HEK293 (cell line): ENCODE results near the gene COMMD10.

ENCODE experiments used
- CTCF ChIA-PET: fragments of 350-600 bp; formaldehyde crosslinking; extraction: SDS; loops from one replicate; lab custom pipeline; 2021; ENCODE audit warnings: antibody characterized with exemption; lab: Yijun Ruan, JAX
- POLR2A ChIA-PET: fragments of 300-600 bp; formaldehyde crosslinking; extraction: SDS; loops from one replicate; lab custom pipeline; 2020; ENCODE audit warnings: antibody characterized with exemption, inconsistent platforms; lab: Yijun Ruan, JAX
- H3K27ac ChIP-seq: fragments of 200-500 bp; sonication (Bioruptor generic); 2 replicates; pipeline ENCODE4 v1.5.1; 2014; ENCODE audit warnings: low read depth, low read length, control low read depth, inconsistent platforms; ENCODE audit errors: extremely low read depth
- H3K36me3 ChIP-seq, 2 experiments: fragments of 200-500 bp in 1 of 2; sonication (Bioruptor generic) in 1 of 2; 1 replicate in 1 of 2; 2 replicates in 1 of 2; pipeline ENCODE4 v1.5.1; 2014 to 2017; ENCODE audit warnings: inconsistent platforms in 2 of 2, low read length in 2 of 2; ENCODE audit not compliant: control insufficient read depth in 2 of 2, insufficient read depth in 1 of 2
- H3K4me1 ChIP-seq: fragments of 200-500 bp; sonication (Bioruptor generic); 2 replicates; pipeline ENCODE4 v1.5.1; 2014; ENCODE audit warnings: mild to moderate bottlenecking, low read length, inconsistent platforms; ENCODE audit not compliant: control insufficient read depth, insufficient read depth
- H3K4me3 ChIP-seq: 2 replicates; pipeline ENCODE4 v1.5.1; 2011; ENCODE audit warnings: low read depth, mild to moderate bottlenecking, control low read depth, low read length, moderate library complexity
- H3K9me3 ChIP-seq: fragments of 200-500 bp; sonication (Bioruptor generic); 2 replicates; pipeline ENCODE4 v1.5.1; 2014; ENCODE audit warnings: low read depth, low read length, inconsistent platforms; ENCODE audit not compliant: control insufficient read depth, insufficient read depth
- BCL11B ChIP-seq: fragments of 450-650 bp; formaldehyde crosslinking; IDR thresholded peaks from 2 replicates; pipeline ENCODE4 v1.5.1; 2016; ENCODE audit warnings: low read depth, missing biosample characterization, missing genetic modification characterization
- FEZF1 ChIP-seq: fragments of 450-650 bp; formaldehyde crosslinking; IDR thresholded peaks from 2 replicates; pipeline ENCODE4 v1.5.1; 2016; ENCODE audit warnings: missing biosample characterization, missing genetic modification characterization
- HOXA7 ChIP-seq: sonication (generic); formaldehyde crosslinking; IDR thresholded peaks from 2 replicates; pipeline ENCODE4 v1.8.1; 2022; ENCODE audit warnings: missing genetic modification reagents, borderline replicate concordance
- WT1 ChIP-seq: fragments of 450-650 bp; formaldehyde crosslinking; IDR thresholded peaks from 2 replicates; pipeline ENCODE4 v1.5.1; 2016; ENCODE audit warnings: missing biosample characterization, missing genetic modification characterization
- YY2 ChIP-seq: fragments of 450-650 bp; formaldehyde crosslinking; IDR thresholded peaks from 2 replicates; pipeline ENCODE4 v1.5.1; 2016; ENCODE audit warnings: missing biosample characterization, missing genetic modification characterization
- ZFP37 ChIP-seq: fragments of 450-650 bp; formaldehyde crosslinking; IDR thresholded peaks from 2 replicates; pipeline ENCODE4 v1.5.1; 2016; ENCODE audit warnings: missing biosample characterization, missing genetic modification characterization
- ZNF10 ChIP-seq: fragments of 450-650 bp; formaldehyde crosslinking; IDR thresholded peaks from 2 replicates; pipeline ENCODE4 v1.5.1; 2017; ENCODE audit warnings: missing biosample characterization, missing genetic modification characterization
- ZNF132 ChIP-seq: fragments of 450-650 bp; formaldehyde crosslinking; IDR thresholded peaks from 2 replicates; pipeline ENCODE4 v1.5.1; 2017; ENCODE audit warnings: missing biosample characterization, missing genetic modification characterization, borderline replicate concordance
- ZNF157 ChIP-seq: fragments of 450-650 bp; formaldehyde crosslinking; IDR thresholded peaks from 2 replicates; pipeline ENCODE4 v1.5.1; 2016; ENCODE audit warnings: missing biosample characterization, missing genetic modification characterization
- ZNF223 ChIP-seq: fragments of 450-650 bp; formaldehyde crosslinking; IDR thresholded peaks from 2 replicates; pipeline ENCODE4 v1.5.1; 2016; ENCODE audit warnings: missing biosample characterization, missing genetic modification characterization
- ZNF266 ChIP-seq: fragments of 450-650 bp; formaldehyde crosslinking; IDR thresholded peaks from 2 replicates; pipeline ENCODE4 v1.5.1; 2016; ENCODE audit warnings: missing biosample characterization, missing genetic modification characterization, low read depth
- ZNF292 ChIP-seq: fragments of 450-650 bp; formaldehyde crosslinking; IDR thresholded peaks from 2 replicates; pipeline ENCODE4 v1.5.1; 2016; ENCODE audit warnings: low read depth, missing biosample characterization, missing genetic modification characterization, borderline replicate concordance
- ZNF366 ChIP-seq: fragments of 450-650 bp; formaldehyde crosslinking; conservative IDR thresholded peaks from 2 replicates; pipeline ENCODE4 v1.5.1; 2016; ENCODE audit warnings: missing biosample characterization, missing genetic modification characterization
- ZNF561 ChIP-seq: fragments of 450-650 bp; IDR thresholded peaks from 2 replicates; pipeline ENCODE4 v1.5.1; 2018; ENCODE audit warnings: missing biosample characterization, missing genetic modification characterization, borderline replicate concordance
- ZNF660 ChIP-seq: fragments of 450-650 bp; IDR thresholded peaks from 2 replicates; pipeline ENCODE4 v1.5.1; 2018; ENCODE audit warnings: missing biosample characterization, mild to moderate bottlenecking, missing genetic modification characterization
- ZNF670 ChIP-seq: fragments of 450-650 bp; formaldehyde crosslinking; IDR thresholded peaks from 2 replicates; pipeline ENCODE4 v1.5.1; 2016; ENCODE audit warnings: missing biosample characterization, missing genetic modification characterization, low read depth
- ZNF785 ChIP-seq: fragments of 450-650 bp; formaldehyde crosslinking; IDR thresholded peaks from 2 replicates; pipeline ENCODE4 v1.5.1; 2016; ENCODE audit warnings: missing biosample characterization, missing genetic modification characterization
- ZXDB ChIP-seq: fragments of 450-650 bp; formaldehyde crosslinking; IDR thresholded peaks from 2 replicates; pipeline ENCODE4 v1.5.1; 2016; ENCODE audit warnings: missing biosample characterization, missing genetic modification characterization
- TF ChIP-seq, protein P1 (sequence below): fragments of 450-650 bp; formaldehyde crosslinking; IDR thresholded peaks from 2 replicates; pipeline ENCODE4 v1.5.1; 2016; ENCODE audit warnings: missing biosample characterization, missing genetic modification characterization
- TF ChIP-seq, protein P2 (sequence below): fragments of 450-650 bp; formaldehyde crosslinking; IDR thresholded peaks from 2 replicates; pipeline ENCODE4 v1.5.1; 2016; ENCODE audit warnings: missing biosample characterization, missing genetic modification characterization
- TF ChIP-seq, protein P3 (sequence below): fragments of 450-650 bp; formaldehyde crosslinking; IDR thresholded peaks from 2 replicates; pipeline ENCODE4 v1.5.1; 2016; ENCODE audit warnings: missing biosample characterization, missing genetic modification characterization
- TF ChIP-seq, protein P4 (sequence below): sonication (generic); formaldehyde crosslinking; IDR thresholded peaks from 2 replicates; pipeline ENCODE4 v1.8.1; 2022; ENCODE audit warnings: mild to moderate bottlenecking, moderate library complexity, missing genetic modification reagents
- TF ChIP-seq, protein P5 (sequence below): fragments of 450-650 bp; formaldehyde crosslinking; IDR thresholded peaks from 2 replicates; pipeline ENCODE4 v1.5.1; 2016; ENCODE audit warnings: missing biosample characterization, missing genetic modification characterization, low read depth
- TF ChIP-seq, protein P6 (sequence below): fragments of 450-650 bp; formaldehyde crosslinking; IDR thresholded peaks from 2 replicates; pipeline ENCODE4 v1.5.1; 2016; ENCODE audit warnings: missing biosample characterization, missing genetic modification characterization
- TF ChIP-seq, protein P7 (sequence below): fragments of 450-650 bp; formaldehyde crosslinking; IDR thresholded peaks from 2 replicates; pipeline ENCODE4 v1.5.1; 2017; ENCODE audit warnings: missing biosample characterization, missing genetic modification characterization

COMMD10 gene

DNA sequence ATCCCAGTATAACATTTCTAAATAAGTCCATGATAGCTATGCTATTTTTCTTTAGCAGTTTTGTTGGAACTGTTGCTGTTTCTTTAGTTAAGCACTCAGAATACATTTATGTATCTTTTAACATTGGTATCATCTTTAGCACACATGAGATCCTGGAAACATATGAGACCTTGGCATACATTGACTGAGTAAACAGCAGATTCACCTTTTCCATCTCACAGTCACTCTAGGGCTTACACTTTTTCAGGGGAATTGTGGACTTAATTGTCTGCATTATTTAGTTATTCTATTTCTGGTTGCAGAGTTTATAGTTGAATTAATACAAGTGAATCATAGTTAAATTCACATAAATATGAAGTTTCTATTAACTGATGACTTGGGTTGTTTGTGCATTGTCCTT is 70.1 kb downstream of the COMMD10 start:
- CTCF ChIA-PET = no interaction called here
- TF ChIP-seq, protein P1, sequence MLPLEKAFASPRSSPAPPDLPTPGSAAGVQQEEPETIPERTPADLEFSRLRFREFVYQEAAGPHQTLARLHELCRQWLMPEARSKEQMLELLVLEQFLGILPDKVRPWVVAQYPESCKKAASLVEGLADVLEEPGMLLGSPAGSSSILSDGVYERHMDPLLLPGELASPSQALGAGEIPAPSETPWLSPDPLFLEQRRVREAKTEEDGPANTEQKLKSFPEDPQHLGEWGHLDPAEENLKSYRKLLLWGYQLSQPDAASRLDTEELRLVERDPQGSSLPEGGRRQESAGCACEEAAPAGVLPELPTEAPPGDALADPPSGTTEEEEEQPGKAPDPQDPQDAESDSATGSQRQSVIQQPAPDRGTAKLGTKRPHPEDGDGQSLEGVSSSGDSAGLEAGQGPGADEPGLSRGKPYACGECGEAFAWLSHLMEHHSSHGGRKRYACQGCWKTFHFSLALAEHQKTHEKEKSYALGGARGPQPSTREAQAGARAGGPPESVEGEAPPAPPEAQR = no peak
- no peak for TF ChIP-seq ZFP37 (tag by site-specific recombination)
- TF ChIP-seq, protein P2, sequence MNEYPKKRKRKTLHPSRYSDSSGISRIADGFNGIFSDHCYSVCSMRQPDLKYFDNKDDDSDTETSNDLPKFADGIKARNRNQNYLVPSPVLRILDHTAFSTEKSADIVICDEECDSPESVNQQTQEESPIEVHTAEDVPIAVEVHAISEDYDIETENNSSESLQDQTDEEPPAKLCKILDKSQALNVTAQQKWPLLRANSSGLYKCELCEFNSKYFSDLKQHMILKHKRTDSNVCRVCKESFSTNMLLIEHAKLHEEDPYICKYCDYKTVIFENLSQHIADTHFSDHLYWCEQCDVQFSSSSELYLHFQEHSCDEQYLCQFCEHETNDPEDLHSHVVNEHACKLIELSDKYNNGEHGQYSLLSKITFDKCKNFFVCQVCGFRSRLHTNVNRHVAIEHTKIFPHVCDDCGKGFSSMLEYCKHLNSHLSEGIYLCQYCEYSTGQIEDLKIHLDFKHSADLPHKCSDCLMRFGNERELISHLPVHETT (tag by site-specific recombination) = no peak
- TF ChIP-seq BCL11B (tag by site-specific recombination) = no peak
- TF ChIP-seq ZNF223 (tag by site-specific recombination) = no peak
- TF ChIP-seq ZNF266 (tag by site-specific recombination) = no peak
- TF ChIP-seq ZNF366 = no peak
- TF ChIP-seq ZXDB (tag by site-specific recombination) = no peak
- TF ChIP-seq, protein P3, sequence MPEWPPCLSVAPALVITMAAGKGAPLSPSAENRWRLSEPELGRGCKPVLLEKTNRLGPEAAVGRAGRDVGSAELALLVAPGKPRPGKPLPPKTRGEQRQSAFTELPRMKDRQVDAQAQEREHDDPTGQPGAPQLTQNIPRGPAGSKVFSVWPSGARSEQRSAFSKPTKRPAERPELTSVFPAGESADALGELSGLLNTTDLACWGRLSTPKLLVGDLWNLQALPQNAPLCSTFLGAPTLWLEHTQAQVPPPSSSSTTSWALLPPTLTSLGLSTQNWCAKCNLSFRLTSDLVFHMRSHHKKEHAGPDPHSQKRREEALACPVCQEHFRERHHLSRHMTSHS (tag by site-specific recombination) = no peak
- no peak for TF ChIP-seq WT1 (tag by site-specific recombination)
- TF ChIP-seq ZNF157 (tag by site-specific recombination) = no peak
- H3K4me1 ChIP-seq = peaks cover 6% of the 10 kb centered on the region
- H3K9me3 ChIP-seq = no peaks in the 10 kb centered on the region
- H3K36me3 ChIP-seq = no peaks in the 10 kb centered on the region
- no peak overlapping the region for H3K4me3 ChIP-seq
- POLR2A ChIA-PET = no interaction called here
- no peak overlapping the region for H3K27ac ChIP-seq

DNA sequence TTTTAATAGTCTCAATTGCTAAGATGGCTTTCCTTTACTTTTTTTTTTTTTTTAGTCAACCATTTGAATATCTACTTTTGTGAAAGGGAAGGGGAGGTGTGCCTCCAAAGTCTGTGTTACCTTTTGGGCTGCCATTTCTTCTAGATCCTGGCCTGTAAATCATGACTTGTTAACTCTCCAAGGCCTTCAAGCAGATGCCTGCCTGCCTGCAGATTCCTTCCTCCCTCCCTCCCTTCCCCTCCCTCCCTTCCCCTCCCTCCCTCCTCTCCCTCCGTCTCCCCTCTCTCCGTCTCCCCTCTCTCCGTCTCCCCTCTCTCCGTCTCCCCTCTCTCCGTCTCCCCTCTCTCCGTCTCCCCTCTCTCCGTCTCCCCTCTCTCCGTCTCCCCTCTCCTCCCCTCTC is 73.1 kb downstream of the COMMD10 start:
- ChIA-PET CTCF (no interaction called here), POLR2A (no interaction called here)
- Histone ChIP-seq H3K36me3 (no peaks in the 10 kb centered on the region), H3K4me3 (no peak overlapping the region), H3K9me3 (no peaks in the 10 kb centered on the region), H3K27ac (no peak overlapping the region), H3K4me1 (peaks cover 6% of the 10 kb centered on the region)
- TF ChIP-seq ZNF292 (tag by site-specific recombination) (no peak), ZNF785 (tag by site-specific recombination) (no peak), FEZF1 (no peak), ZNF561 (tag by site-specific recombination) (no peak), ZNF132 (no peak), ZNF10 (tag by site-specific recombination) (no peak), ZNF660 (tag by site-specific recombination) (no peak), YY2 (tag by site-specific recombination) (no peak), HOXA7 (CRISPR knock-in tag) (no peak), ZNF670 (no peak)
- TF ChIP-seq, protein P4, sequence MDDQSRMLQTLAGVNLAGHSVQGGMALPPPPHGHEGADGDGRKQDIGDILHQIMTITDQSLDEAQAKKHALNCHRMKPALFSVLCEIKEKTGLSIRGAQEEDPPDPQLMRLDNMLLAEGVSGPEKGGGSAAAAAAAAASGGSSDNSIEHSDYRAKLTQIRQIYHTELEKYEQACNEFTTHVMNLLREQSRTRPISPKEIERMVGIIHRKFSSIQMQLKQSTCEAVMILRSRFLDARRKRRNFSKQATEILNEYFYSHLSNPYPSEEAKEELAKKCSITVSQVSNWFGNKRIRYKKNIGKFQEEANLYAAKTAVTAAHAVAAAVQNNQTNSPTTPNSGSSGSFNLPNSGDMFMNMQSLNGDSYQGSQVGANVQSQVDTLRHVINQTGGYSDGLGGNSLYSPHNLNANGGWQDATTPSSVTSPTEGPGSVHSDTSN (CRISPR knock-in tag) = no peak
- TF ChIP-seq, protein P5, sequence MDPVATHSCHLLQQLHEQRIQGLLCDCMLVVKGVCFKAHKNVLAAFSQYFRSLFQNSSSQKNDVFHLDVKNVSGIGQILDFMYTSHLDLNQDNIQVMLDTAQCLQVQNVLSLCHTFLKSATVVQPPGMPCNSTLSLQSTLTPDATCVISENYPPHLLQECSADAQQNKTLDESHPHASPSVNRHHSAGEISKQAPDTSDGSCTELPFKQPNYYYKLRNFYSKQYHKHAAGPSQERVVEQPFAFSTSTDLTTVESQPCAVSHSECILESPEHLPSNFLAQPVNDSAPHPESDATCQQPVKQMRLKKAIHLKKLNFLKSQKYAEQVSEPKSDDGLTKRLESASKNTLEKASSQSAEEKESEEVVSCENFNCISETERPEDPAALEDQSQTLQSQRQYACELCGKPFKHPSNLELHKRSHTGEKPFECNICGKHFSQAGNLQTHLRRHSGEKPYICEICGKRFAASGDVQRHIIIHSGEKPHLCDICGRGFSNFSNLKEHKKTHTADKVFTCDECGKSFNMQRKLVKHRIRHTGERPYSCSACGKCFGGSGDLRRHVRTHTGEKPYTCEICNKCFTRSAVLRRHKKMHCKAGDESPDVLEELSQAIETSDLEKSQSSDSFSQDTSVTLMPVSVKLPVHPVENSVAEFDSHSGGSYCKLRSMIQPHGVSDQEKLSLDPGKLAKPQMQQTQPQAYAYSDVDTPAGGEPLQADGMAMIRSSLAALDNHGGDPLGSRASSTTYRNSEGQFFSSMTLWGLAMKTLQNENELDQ = no peak
- TF ChIP-seq, protein P6, sequence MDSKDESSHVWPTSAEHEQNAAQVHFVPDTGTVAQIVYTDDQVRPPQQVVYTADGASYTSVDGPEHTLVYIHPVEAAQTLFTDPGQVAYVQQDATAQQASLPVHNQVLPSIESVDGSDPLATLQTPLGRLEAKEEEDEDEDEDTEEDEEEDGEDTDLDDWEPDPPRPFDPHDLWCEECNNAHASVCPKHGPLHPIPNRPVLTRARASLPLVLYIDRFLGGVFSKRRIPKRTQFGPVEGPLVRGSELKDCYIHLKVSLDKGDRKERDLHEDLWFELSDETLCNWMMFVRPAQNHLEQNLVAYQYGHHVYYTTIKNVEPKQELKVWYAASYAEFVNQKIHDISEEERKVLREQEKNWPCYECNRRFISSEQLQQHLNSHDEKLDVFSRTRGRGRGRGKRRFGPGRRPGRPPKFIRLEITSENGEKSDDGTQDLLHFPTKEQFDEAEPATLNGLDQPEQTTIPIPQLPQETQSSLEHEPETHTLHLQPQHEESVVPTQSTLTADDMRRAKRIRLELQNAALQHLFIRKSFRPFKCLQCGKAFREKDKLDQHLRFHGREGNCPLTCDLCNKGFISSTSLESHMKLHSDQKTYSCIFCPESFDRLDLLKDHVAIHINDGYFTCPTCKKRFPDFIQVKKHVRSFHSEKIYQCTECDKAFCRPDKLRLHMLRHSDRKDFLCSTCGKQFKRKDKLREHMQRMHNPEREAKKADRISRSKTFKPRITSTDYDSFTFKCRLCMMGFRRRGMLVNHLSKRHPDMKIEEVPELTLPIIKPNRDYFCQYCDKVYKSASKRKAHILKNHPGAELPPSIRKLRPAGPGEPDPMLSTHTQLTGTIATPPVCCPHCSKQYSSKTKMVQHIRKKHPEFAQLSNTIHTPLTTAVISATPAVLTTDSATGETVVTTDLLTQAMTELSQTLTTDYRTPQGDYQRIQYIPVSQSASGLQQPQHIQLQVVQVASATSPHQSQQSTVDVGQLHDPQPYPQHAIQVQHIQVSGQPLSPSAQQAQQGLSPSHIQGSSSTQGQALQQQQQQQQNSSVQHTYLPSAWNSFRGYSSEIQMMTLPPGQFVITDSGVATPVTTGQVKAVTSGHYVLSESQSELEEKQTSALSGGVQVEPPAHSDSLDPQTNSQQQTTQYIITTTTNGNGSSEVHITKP (tag by site-specific recombination) = no peak
- TF ChIP-seq, protein P7, sequence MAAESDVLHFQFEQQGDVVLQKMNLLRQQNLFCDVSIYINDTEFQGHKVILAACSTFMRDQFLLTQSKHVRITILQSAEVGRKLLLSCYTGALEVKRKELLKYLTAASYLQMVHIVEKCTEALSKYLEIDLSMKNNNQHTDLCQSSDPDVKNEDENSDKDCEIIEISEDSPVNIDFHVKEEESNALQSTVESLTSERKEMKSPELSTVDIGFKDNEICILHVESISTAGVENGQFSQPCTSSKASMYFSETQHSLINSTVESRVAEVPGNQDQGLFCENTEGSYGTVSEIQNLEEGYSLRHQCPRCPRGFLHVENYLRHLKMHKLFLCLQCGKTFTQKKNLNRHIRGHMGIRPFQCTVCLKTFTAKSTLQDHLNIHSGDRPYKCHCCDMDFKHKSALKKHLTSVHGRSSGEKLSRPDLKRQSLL = no peak
